ENCODE data around the gene MEGF11.

The MEGF11 gene

GRCh38 chr15:66067687-66068086 is 185.9 kb downstream of the MEGF11 start:
- Mint-ChIP-seq H3K36me3 (ENCODE audit: low read depth) (peaks cover under 1% of the 10 kb centered on the region), H3K4me1 (peaks cover 18% of the 10 kb centered on the region), H3K27ac (no peak overlapping the region), H3K4me3 (no peak overlapping the region), H3K27me3 (ENCODE audit: low read depth, poor library complexity) (peaks cover 36% of the 10 kb centered on the region), H3K9me3 (no peaks in the 10 kb centered on the region)
- TF ChIP-seq CTCF (IDR thresholded peaks at IDR 0.05), result no peak
- no peak for DNase-seq

- Mint-ChIP-seq H3K4me1 (peaks cover 6% of the 10 kb centered on the region), H3K36me3 (ENCODE audit: low read depth) (peaks cover 4% of the 10 kb centered on the region), H3K27ac (no peak overlapping the region), H3K27me3 (ENCODE audit: low read depth, poor library complexity) (peaks cover 33% of the 10 kb centered on the region), H3K9me3 (no peaks in the 10 kb centered on the region), H3K4me3 (no peak overlapping the region)
- DNase-seq, result no peak
- TF ChIP-seq CTCF (IDR thresholded peaks at IDR 0.05), result no peak
Measured at GRCh38 chr15:66066481-66066880, 187.1 kb downstream of the MEGF11 start.

GRCh38 chr15:66066005-66066404 is 187.5 kb downstream of the MEGF11 start:
- Mint-ChIP-seq H3K36me3 (ENCODE audit: low read depth) (peaks cover 4% of the 10 kb centered on the region), H3K9me3 (no peaks in the 10 kb centered on the region), H3K4me1 (peaks cover 4% of the 10 kb centered on the region), H3K27ac (no peak overlapping the region), H3K4me3 (no peak overlapping the region), H3K27me3 (ENCODE audit: low read depth, poor library complexity) (peaks cover 31% of the 10 kb centered on the region)
- DNase-seq, result no peak
- TF ChIP-seq CTCF (IDR thresholded peaks at IDR 0.05), result no peak

- peaks cover 9% of the 10 kb centered on the region for H3K4me1 Mint-ChIP-seq
- H3K27me3 Mint-ChIP-seq (ENCODE audit: low read depth, poor library complexity), result peaks cover 34% of the 10 kb centered on the region
- H3K9me3 Mint-ChIP-seq, result no peaks in the 10 kb centered on the region
- DNase-seq, result no peak
- no peak overlapping the region for H3K4me3 Mint-ChIP-seq
- H3K36me3 Mint-ChIP-seq (ENCODE audit: low read depth), result peaks cover 4% of the 10 kb centered on the region
- no peak overlapping the region for H3K27ac Mint-ChIP-seq
- TF ChIP-seq CTCF (IDR thresholded peaks at IDR 0.05), result no peak
Measured at GRCh38 chr15:66065325-66065724, 188.2 kb downstream of the MEGF11 start.

- DNase-seq, result no peak
- peaks cover 39% of the 10 kb centered on the region for H3K27me3 Mint-ChIP-seq (ENCODE audit: low read depth, poor library complexity)
- H3K27ac Mint-ChIP-seq, result no peak overlapping the region
- peaks cover 31% of the 10 kb centered on the region for H3K4me1 Mint-ChIP-seq
- H3K9me3 Mint-ChIP-seq, result no peaks in the 10 kb centered on the region
- TF ChIP-seq CTCF (IDR thresholded peaks at IDR 0.05), result no peak
- H3K36me3 Mint-ChIP-seq (ENCODE audit: low read depth), result peaks cover 4% of the 10 kb centered on the region
- H3K4me3 Mint-ChIP-seq, result no peak overlapping the region
Measured at GRCh38 chr15:66063147-66063546, 190.4 kb downstream of the MEGF11 start.

- no peak overlapping the region for H3K27ac Mint-ChIP-seq
- DNase-seq, result no peak
- H3K4me3 Mint-ChIP-seq, result no peak overlapping the region
- no peaks in the 10 kb centered on the region for H3K36me3 Mint-ChIP-seq (ENCODE audit: low read depth)
- TF ChIP-seq CTCF (IDR thresholded peaks at IDR 0.05), result no peak
- H3K27me3 Mint-ChIP-seq (ENCODE audit: low read depth, poor library complexity), result peaks cover 20% of the 10 kb centered on the region
- H3K9me3 Mint-ChIP-seq, result no peaks in the 10 kb centered on the region
- H3K4me1 Mint-ChIP-seq, result peaks cover 67% of the 10 kb centered on the region
Measured at GRCh38 chr15:66057089-66057488, 196.5 kb downstream of the MEGF11 start.

Measured in nephron progenitor cell (in vitro differentiated cells).